Prostate gland (tissue), 2 donors: ENCODE data around the gene ITGB8. TPM values are rescaled to one million over a fixed set of nuclear protein-coding genes. Genes with fewer than 3 reads are reported as not detected.

Experiments used
- DNase-seq: peaks from one replicate; pipeline ENCODE4 v3.0.0-alpha.2; 2019; ENCODE audit warnings: low spot score
- H3K27ac ChIP-seq, 2 donors: fragments of 200-600 bp; sonication (generic); 2 replicates each; pipeline ENCODE4 v1.5.1; 2017 to 2019
- H3K27me3 ChIP-seq: fragments of 200-600 bp; sonication (generic); replicated peaks from 2 replicates; pipeline ENCODE4 v1.5.1; 2019; ENCODE audit not compliant: insufficient read depth
- H3K36me3 ChIP-seq, 2 donors: fragments of 200-600 bp; sonication (generic); 1 replicate in 1 of 2; 2 replicates in 1 of 2; pipeline versions ENCODE4 v1.5.1 to v1.8.1; 2017 to 2019
- H3K4me1 ChIP-seq: fragments of 200-600 bp; sonication (generic); replicated peaks from 2 replicates; pipeline ENCODE4 v1.5.1; 2019
- H3K4me3 ChIP-seq, 2 donors: fragments of 200-600 bp; sonication (generic); 2 replicates each; pipeline ENCODE4 v1.5.1; 2017 to 2019
- H3K9me3 ChIP-seq: fragments of 200-600 bp; sonication (generic); 2 replicates; pipeline ENCODE4 v1.5.1; 2017
- CTCF ChIP-seq, 4 experiments: fragments of 200-600 bp in 2 of 4; fragments of 450-650 bp in 2 of 4; sonication (generic) in 2 of 4; IDR thresholded peaks; 1 replicate in 3 of 4; 2 replicates in 1 of 4; pipeline ENCODE4 v1.5.1; 2016 to 2019; ENCODE audit warnings: antibody characterized with exemption in 4 of 4, mild to moderate bottlenecking in 2 of 4, moderate library complexity in 2 of 4
- POLR2A ChIP-seq: fragments of 450-650 bp; IDR thresholded peaks from one replicate; pipeline ENCODE4 v1.6.1; 2016; ENCODE audit warnings: antibody characterized with exemption, mild to moderate bottlenecking
- POLR2AphosphoS5 ChIP-seq: sonication (generic); formaldehyde crosslinking; IDR thresholded peaks from one replicate; pipeline ENCODE4 v1.6.1; 2017; ENCODE audit warnings: antibody characterized with exemption
- WGBS: methylation state at CpG from one replicate; pipeline ENCODE4 v1.1.5; 2018; 5-methylcytosine and 5-hydroxymethylcytosine counted together
- intact Hi-C: fragments of 100-400 bp; cut with DNase I; formaldehyde crosslinking; loops from one replicate; pipeline ENCODE4 v1.14.2; 2022
- total RNA-seq, 2 donors: library from RNA; depleted of rRNA; stranded (reverse); fragments of >200 nt; gene quantifications; one replicate each; pipeline ENCODE4 v1.1.0, GENCODE V29; 2016

Gene ITGB8
- total RNA-seq, 2 donors from 2014 or later: 50.3 to 99.5 TPM

GRCh38 chr7:20440472-20441105 lies 109.9 kb downstream of the ITGB8 start:
- H3K4me3 ChIP-seq: no peak overlapping the region
- intact Hi-C loops: loop anchor here (10.0 kb wide), 3 partner anchors 104 to 154 kb away; partner anchors contain the start of gene ITGB8
- H3K9me3 ChIP-seq: no peaks in the 10 kb centered on the region
- WGBS: 81% methylated on average over 9 of the region's 9 CpGs
- H3K4me1 ChIP-seq: no peaks in the 10 kb centered on the region
- TF ChIP-seq CTCF (IDR thresholded peaks at IDR 0.05) (peak in 1 of 4 experiments; percentile 27), POLR2A (no peak)
- no peaks in the 10 kb centered on the region for H3K27me3 ChIP-seq
- H3K27ac ChIP-seq: no peak overlapping the region
- DNase-seq: no peak
- no peaks in the 10 kb centered on the region for H3K36me3 ChIP-seq

GRCh38 chr7:20441346-20441745 lies 110.6 kb downstream of the ITGB8 start:
- Histone ChIP-seq H3K27ac (peak overlapping the region in 1 of 2 donors; percentile 29), H3K36me3 (no peaks in the 10 kb centered on the region)

GRCh38 chr7:20441991-20442441 lies 111.3 kb downstream of the ITGB8 start:
- intact Hi-C loops: loop anchor here (10.0 kb wide), 3 partner anchors 103 to 153 kb away; partner anchors contain the start of gene ITGB8
- Histone ChIP-seq H3K36me3 (no peaks in the 10 kb centered on the region), H3K4me3 (no peak overlapping the region), H3K4me1 (no peaks in the 10 kb centered on the region), H3K9me3 (no peaks in the 10 kb centered on the region), H3K27me3 (no peaks in the 10 kb centered on the region), H3K27ac (peak overlapping the region in 1 of 2 donors; percentile 13)
- TF ChIP-seq POLR2A: no peak
- TF ChIP-seq POLR2AphosphoS5: no peak
- no peak for TF ChIP-seq CTCF (IDR thresholded peaks at IDR 0.05)
- 26% methylated on average over 3 of the region's 3 CpGs for WGBS
- no peak for DNase-seq

More at GRCh38 chr7:20441346-20441745, 110.6 kb downstream of the ITGB8 start:
- no peak for DNase-seq
- H3K9me3 ChIP-seq: no peaks in the 10 kb centered on the region
- TF ChIP-seq CTCF (IDR thresholded peaks at IDR 0.05): no peak
- TF ChIP-seq POLR2AphosphoS5: no peak
- no peak for TF ChIP-seq POLR2A
- no peaks in the 10 kb centered on the region for H3K27me3 ChIP-seq
- 77% methylated on average over 4 of the region's 4 CpGs for WGBS
- H3K4me3 ChIP-seq: no peak overlapping the region
- intact Hi-C loops: loop anchor here (10.0 kb wide), 3 partner anchors 103 to 153 kb away; partner anchors contain the start of gene ITGB8
- no peaks in the 10 kb centered on the region for H3K4me1 ChIP-seq

- Histone ChIP-seq H3K36me3 (no peaks in the 10 kb centered on the region), H3K9me3 (no peaks in the 10 kb centered on the region), H3K4me1 (no peaks in the 10 kb centered on the region), H3K4me3 (no peak overlapping the region), H3K27ac (no peak overlapping the region), H3K27me3 (no peaks in the 10 kb centered on the region)
- WGBS: 62% methylated on average over 8 of the region's 8 CpGs
- no peak for TF ChIP-seq POLR2A
- no peak for TF ChIP-seq CTCF (IDR thresholded peaks at IDR 0.05)
- TF ChIP-seq POLR2AphosphoS5: peak; percentile 22
- DNase-seq: no peak
- intact Hi-C loops: loop anchor here (10.0 kb wide), 3 partner anchors 102 to 152 kb away; partner anchors contain the start of gene ITGB8
Measured at GRCh38 chr7:20442951-20443350, 112.3 kb downstream of the ITGB8 start.
